Measurements from ENCODE around the gene MCF2L2. TPM values are rescaled to one million over a fixed set of nuclear protein-coding genes. Genes with fewer than 3 reads are reported as not detected.

MCF2L2 gene
- polyA plus RNA-seq, 1 experiment, result 0.11 TPM

GRCh38 chr3:183460081-183461055 lies 31.9 kb upstream of the MCF2L2 start:
- CTCF ChIA-PET, result no interaction called here
- DNase-seq (ENCODE audit: low read depth), result no peak

DNA sequence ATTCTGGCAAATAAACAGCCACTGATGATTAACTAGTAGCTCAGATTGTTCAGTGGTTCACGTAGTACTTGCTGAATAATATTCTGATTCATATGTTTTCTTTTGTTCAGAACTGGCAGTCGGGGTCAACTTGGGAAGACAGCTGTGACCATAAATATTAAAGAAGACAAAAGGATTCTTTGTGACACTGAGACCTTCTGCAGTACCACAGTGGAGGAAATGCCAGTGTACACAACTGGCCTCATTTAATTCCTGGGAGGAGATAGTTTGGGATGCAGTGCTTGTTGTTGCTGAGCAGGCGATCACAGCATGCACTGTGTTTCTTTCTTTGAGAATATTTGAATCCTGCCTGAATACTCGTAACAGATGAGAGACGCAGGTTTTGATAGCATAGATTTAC lies 26.7 kb upstream of the MCF2L2 start:
- Histone ChIP-seq H3K4me3 (ENCODE audit: low read depth, low read length) (no peak overlapping the region), H3K36me3 (ENCODE audit: control insufficient read depth, insufficient read depth, low read length) (no peaks in the 10 kb centered on the region), H3K27me3 (ENCODE audit: control insufficient read depth, insufficient read depth, low read length) (no peaks in the 10 kb centered on the region)
- DNase-seq (ENCODE audit: low read depth), result no peak
- ChIA-PET POLR2A (no interaction called here), CTCF (no interaction called here)
- TF ChIP-seq, protein P1, sequence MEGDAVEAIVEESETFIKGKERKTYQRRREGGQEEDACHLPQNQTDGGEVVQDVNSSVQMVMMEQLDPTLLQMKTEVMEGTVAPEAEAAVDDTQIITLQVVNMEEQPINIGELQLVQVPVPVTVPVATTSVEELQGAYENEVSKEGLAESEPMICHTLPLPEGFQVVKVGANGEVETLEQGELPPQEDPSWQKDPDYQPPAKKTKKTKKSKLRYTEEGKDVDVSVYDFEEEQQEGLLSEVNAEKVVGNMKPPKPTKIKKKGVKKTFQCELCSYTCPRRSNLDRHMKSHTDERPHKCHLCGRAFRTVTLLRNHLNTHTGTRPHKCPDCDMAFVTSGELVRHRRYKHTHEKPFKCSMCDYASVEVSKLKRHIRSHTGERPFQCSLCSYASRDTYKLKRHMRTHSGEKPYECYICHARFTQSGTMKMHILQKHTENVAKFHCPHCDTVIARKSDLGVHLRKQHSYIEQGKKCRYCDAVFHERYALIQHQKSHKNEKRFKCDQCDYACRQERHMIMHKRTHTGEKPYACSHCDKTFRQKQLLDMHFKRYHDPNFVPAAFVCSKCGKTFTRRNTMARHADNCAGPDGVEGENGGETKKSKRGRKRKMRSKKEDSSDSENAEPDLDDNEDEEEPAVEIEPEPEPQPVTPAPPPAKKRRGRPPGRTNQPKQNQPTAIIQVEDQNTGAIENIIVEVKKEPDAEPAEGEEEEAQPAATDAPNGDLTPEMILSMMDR (IDR thresholded peaks at IDR 0.05; ENCODE audit: insufficient read depth, low read depth, low read length), result no peak

More at GRCh38 chr3:183460081-183461055, 31.9 kb upstream of the MCF2L2 start:
- Histone ChIP-seq H3K36me3 (ENCODE audit: control insufficient read depth, insufficient read depth, low read length) (no peaks in the 10 kb centered on the region), H3K4me3 (ENCODE audit: low read depth, low read length) (no peak overlapping the region), H3K27me3 (ENCODE audit: control insufficient read depth, insufficient read depth, low read length) (no peaks in the 10 kb centered on the region)
- TF ChIP-seq, protein P1 (IDR thresholded peaks at IDR 0.05; ENCODE audit: insufficient read depth, low read depth, low read length), result no peak
- POLR2A ChIA-PET, result no interaction called here

DNA sequence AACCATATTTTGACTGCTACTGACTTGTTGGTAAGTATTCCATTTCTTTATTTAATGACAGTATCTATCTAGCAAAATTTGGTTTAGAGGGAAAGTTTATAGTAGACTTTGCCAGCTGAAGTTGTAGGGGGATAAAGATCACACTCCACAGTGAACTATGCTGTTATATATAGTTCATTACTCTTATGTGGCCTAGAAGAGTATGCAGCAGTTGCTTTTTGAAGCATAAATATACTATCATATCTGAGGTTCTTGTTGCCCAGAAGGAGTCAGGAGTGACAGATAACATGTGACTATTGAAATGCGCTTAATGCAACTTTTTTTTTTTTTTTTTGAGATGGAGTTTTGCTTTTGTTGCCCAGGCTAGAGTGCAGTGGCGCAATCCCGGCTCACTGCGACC lies 25.6 kb upstream of the MCF2L2 start:
- DNase-seq (ENCODE audit: low read depth), result no peak
- CTCF ChIA-PET, result no interaction called here
- Histone ChIP-seq H3K27me3 (ENCODE audit: control insufficient read depth, insufficient read depth, low read length) (no peaks in the 10 kb centered on the region), H3K36me3 (ENCODE audit: control insufficient read depth, insufficient read depth, low read length) (no peaks in the 10 kb centered on the region), H3K4me3 (ENCODE audit: low read depth, low read length) (no peak overlapping the region)
- POLR2A ChIA-PET, result no interaction called here
- TF ChIP-seq, protein P1 (IDR thresholded peaks at IDR 0.05; ENCODE audit: insufficient read depth, low read depth, low read length), result no peak

- ChIA-PET CTCF (no interaction called here), POLR2A (no interaction called here)
- Histone ChIP-seq H3K4me3 (ENCODE audit: low read depth, low read length) (no peak overlapping the region), H3K27me3 (ENCODE audit: control insufficient read depth, insufficient read depth, low read length) (no peaks in the 10 kb centered on the region), H3K36me3 (ENCODE audit: control insufficient read depth, insufficient read depth, low read length) (no peaks in the 10 kb centered on the region)
- TF ChIP-seq, protein P1 (IDR thresholded peaks at IDR 0.05; ENCODE audit: insufficient read depth, low read depth, low read length), result no peak
- DNase-seq (ENCODE audit: low read depth), result no peak
Observed at GRCh38 chr3:183449791-183450190, 21.4 kb upstream of the MCF2L2 start.

DNA sequence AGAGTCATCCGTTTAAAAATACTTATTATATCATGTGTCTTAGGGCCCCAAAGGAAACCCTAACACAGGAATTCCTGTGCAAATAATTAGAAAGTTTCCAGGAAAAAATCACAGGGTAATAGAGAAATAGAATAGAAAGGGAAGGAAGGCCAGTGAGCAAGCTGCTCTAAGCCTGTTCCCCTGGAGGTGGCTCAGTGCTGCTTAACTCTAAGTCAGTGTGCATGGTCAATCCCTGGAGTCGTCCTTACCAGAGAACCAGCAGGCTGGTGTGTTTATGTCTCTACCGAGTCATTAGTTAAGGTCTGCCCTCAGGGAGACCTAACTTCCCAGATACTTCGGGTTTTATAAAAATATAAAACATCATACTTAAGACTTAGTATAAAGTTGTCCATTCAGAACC lies 21.0 kb upstream of the MCF2L2 start:
- TF ChIP-seq, protein P1 (IDR thresholded peaks at IDR 0.05; ENCODE audit: insufficient read depth, low read depth, low read length), result peak; percentile 18; the same call in 1 of the 2 replicates
- POLR2A ChIA-PET, result no interaction called here
- CTCF ChIA-PET, result interaction anchor here (0.6 kb wide), 1 partner anchor 64 kb away, joined by 3 read pairs; no protein-coding TSS in a partner anchor
- Histone ChIP-seq H3K27me3 (ENCODE audit: control insufficient read depth, insufficient read depth, low read length) (no peaks in the 10 kb centered on the region), H3K4me3 (ENCODE audit: low read depth, low read length) (no peak overlapping the region), H3K36me3 (ENCODE audit: control insufficient read depth, insufficient read depth, low read length) (no peaks in the 10 kb centered on the region)
- DNase-seq (ENCODE audit: low read depth), result no peak

Data from BJ (cell line).